HEK293T (cell line): ENCODE data around the gene BRD7.

ENCODE experiments used
- CTBP1 ChIP-seq: fragments of 450-650 bp; IDR thresholded peaks from 2 replicates; pipeline ENCODE4 v1.6.1; 2016; ENCODE audit warnings: borderline replicate concordance
- ELF4 ChIP-seq: fragments of 450-650 bp; IDR thresholded peaks from 2 replicates; pipeline ENCODE4 v1.6.1; 2017; ENCODE audit warnings: antibody characterized with exemption

- TF ChIP-seq ELF4 (no peak), CTBP1 (no peak)
Measured at GRCh38 chr16:50354629-50355456, 13.9 kb downstream of the BRD7 start.
